ENCODE results near the gene ZFP92.

ZFP92 gene

DNA sequence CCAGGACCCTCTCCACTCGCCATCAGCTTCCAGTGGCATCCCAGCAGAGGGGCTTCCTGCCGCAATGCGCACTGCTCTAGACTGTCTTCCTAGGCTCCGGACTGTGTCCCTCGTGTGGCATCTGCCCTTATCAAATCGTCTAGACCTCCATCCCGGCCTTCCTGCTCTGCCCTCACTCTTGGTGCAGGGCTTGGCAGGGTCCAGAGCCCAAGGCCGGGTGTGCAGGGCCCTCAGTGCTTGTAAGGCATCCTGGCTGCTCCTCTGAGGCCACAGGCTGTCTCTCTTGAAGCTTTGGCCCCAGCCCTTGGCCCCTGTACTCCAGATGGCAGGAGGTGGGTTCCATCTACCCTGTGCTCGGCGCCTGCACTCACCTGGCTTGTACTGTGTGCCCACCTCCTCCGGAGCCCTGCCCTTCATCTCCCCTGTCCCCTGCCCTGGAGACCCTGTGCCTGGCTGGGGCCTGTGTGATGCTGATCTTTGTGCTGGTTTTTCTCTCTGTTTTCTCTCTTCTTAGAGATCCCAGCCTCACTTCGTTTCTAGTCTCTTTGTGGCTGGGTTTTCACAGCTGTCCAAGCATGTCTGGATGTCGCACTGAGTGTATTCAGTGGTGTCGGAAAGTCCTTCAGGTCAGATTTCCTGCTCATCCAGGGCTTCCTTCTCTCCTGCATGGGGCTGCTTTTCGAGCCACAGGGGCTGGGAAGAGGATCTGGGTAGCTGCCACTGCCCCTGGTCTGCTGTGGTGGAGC, 38.3 kb downstream of the ZFP92 start:
- DNase-seq: no peak
- Histone ChIP-seq H3K27me3 (replicated peaks) (no peaks in the 10 kb centered on the region), H3K4me3 (ENCODE audit: low read depth, low read length) (no peak overlapping the region), H3K36me3 (replicated peaks) (no peaks in the 10 kb centered on the region), H3K27ac (no peak overlapping the region)
- TF ChIP-seq, protein P1, sequence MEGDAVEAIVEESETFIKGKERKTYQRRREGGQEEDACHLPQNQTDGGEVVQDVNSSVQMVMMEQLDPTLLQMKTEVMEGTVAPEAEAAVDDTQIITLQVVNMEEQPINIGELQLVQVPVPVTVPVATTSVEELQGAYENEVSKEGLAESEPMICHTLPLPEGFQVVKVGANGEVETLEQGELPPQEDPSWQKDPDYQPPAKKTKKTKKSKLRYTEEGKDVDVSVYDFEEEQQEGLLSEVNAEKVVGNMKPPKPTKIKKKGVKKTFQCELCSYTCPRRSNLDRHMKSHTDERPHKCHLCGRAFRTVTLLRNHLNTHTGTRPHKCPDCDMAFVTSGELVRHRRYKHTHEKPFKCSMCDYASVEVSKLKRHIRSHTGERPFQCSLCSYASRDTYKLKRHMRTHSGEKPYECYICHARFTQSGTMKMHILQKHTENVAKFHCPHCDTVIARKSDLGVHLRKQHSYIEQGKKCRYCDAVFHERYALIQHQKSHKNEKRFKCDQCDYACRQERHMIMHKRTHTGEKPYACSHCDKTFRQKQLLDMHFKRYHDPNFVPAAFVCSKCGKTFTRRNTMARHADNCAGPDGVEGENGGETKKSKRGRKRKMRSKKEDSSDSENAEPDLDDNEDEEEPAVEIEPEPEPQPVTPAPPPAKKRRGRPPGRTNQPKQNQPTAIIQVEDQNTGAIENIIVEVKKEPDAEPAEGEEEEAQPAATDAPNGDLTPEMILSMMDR (IDR thresholded peaks at IDR 0.05; ENCODE audit: low read depth, low read length, missing control alignments): no peak
- in situ Hi-C loops (cut with HindIII; ENCODE audit: low pct_ligation_motif_present, low sequenced_read_pairs): no loop called here

DNA sequence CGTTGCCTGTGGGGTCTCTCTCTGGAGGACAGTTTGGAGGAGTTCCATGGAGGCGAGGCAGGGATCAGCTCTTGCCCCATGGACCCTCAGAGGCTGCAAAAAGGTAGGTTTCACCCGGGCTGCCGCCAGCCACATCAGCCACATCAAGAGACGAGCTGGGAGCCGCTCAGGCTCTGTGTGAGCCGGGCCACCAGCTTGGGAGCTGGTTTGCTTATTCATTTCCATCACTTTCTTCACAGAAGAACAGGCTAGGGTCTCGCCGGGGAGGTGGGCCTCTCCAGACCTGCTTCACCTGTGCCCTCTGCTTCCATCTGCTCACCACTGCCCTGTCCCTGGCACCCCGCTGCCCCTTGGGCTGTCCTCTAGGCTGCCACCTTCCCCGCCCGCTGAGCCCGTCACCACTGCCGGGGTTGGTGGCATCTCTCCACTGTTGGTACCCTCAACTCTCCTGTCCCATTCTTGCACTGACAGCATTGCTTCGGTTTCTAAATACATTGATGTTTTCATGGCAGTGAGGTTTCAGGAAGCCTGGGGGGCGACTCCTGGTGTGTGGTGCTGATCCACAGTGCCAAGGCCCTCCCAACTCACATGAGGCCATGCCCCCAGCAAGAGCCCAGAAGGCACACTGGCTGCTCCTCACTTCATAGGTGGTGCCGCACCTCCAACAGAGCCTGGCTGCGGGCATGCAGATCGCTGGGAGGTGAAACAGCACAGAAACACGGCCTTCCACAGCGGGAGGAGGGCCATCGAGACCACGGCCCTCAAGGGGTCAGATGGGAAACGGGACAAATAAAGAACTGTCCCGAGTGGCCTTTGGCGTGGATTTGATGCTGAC, 39.1 kb downstream of the ZFP92 start:
- Histone ChIP-seq H3K27me3 (replicated peaks) (no peaks in the 10 kb centered on the region), H3K27ac (no peak overlapping the region), H3K36me3 (replicated peaks) (no peaks in the 10 kb centered on the region), H3K4me3 (ENCODE audit: low read depth, low read length) (no peak overlapping the region)
- TF ChIP-seq, protein P1 (IDR thresholded peaks at IDR 0.05; ENCODE audit: low read depth, low read length, missing control alignments): no peak
- no peak for DNase-seq
- in situ Hi-C loops (cut with HindIII; ENCODE audit: low pct_ligation_motif_present, low sequenced_read_pairs): no loop called here

DNA sequence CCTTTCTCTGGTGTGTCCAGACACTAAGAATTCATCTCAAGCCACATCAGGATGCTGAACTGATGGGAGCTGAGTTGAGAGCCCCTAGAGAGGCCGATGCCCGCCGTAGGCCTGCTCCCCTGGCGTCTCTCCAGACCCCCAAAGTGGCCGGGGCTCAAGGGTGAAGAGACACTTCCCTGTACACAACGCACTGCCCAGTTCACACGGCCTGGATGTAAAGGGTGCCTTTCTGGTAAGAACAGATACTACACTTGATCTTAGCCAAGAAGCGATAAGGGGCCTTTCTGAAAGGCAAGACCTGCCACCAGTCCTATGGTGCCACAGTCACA, 39.6 kb downstream of the ZFP92 start:
- in situ Hi-C loops (cut with HindIII; ENCODE audit: low pct_ligation_motif_present, low sequenced_read_pairs): no loop called here
- Histone ChIP-seq H3K27ac (no peak overlapping the region), H3K4me3 (ENCODE audit: low read depth, low read length) (no peak overlapping the region), H3K27me3 (replicated peaks) (no peaks in the 10 kb centered on the region), H3K36me3 (replicated peaks) (no peaks in the 10 kb centered on the region)
- no peak for DNase-seq
- TF ChIP-seq, protein P1 (IDR thresholded peaks at IDR 0.05; ENCODE audit: low read depth, low read length, missing control alignments): no peak

DNA sequence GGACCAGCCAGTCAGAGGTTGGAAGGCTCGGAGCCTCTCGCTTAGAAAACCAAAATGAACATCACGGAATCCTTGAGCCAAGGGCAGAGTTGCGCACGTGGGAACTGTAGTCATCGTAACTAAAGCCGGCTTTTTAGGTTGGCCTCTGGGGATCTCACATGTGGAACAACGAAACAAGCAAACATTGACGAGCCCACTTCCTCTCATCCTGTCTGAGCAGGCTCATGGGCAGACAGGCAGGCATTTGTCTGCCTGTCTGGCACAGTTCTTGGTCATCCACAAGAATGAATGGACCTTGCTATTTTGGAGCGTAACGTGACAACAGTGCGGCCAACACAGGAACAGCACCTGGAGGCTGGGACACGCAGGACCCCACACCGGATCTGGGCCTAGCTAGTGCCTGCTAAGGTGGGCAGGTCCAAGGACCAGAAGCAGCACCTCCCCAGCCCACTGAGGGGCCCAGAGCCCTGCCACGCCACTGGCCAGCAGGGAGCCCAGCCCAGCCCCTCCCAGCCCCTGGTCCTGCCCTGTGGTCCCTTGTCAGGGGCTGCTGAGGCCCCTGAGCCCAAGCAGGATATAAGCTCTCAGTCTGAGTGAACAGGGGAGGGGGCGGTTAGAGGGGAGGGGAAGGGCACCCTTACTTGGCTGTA, 43.8 kb downstream of the ZFP92 start:
- TF ChIP-seq, protein P1 (IDR thresholded peaks at IDR 0.05; ENCODE audit: low read depth, low read length, missing control alignments): no peak
- no peaks in the 10 kb centered on the region for H3K36me3 ChIP-seq (replicated peaks)
- DNase-seq: no peak
- in situ Hi-C loops (cut with HindIII; ENCODE audit: low pct_ligation_motif_present, low sequenced_read_pairs): no loop called here
- H3K4me3 ChIP-seq (ENCODE audit: low read depth, low read length): no peak overlapping the region
- no peak overlapping the region for H3K27ac ChIP-seq
- no peaks in the 10 kb centered on the region for H3K27me3 ChIP-seq (replicated peaks)

DNA sequence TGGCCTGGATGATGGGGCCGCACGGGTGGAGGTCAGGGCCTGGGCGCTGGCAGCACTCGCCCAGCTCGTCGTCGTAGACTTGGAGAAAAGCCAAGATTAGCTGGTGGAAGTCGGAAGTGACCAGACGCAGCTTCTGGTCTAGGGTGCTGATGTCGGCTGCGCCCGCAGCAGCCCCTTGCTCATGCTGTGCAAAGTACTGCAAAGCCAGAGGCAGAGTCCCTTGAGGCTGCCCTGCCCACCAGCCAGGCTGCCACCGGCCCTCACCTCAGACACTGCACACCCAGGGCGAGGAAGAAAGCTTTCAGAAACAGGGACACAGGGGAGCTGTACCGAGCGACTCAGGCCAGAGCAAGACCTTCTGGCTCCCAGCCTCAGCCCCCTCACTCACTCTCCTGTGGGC, 44.3 kb downstream of the ZFP92 start:
- in situ Hi-C loops (cut with HindIII; ENCODE audit: low pct_ligation_motif_present, low sequenced_read_pairs): no loop called here
- no peaks in the 10 kb centered on the region for H3K36me3 ChIP-seq (replicated peaks)
- no peak overlapping the region for H3K4me3 ChIP-seq (ENCODE audit: low read depth, low read length)
- no peak overlapping the region for H3K27ac ChIP-seq
- DNase-seq: no peak
- TF ChIP-seq, protein P1 (IDR thresholded peaks at IDR 0.05; ENCODE audit: low read depth, low read length, missing control alignments): no peak
- H3K27me3 ChIP-seq (replicated peaks): no peaks in the 10 kb centered on the region

Data from brain microvascular endothelial cell (primary cell).